NT2/D1 (cell line): ENCODE results near the gene ARCN1.
"Not testable (repeated sequence)": the region's sequence is repeated elsewhere in the genome, so short reads cannot be mapped to it uniquely, and the experiment has no call there.

ENCODE experiments used
- YY1 ChIP-seq: IDR thresholded peaks from 2 replicates; pipeline ENCODE4 v1.6.1; 2011; ENCODE audit not compliant: insufficient read length, insufficient read depth
- ZNF274 ChIP-seq: IDR thresholded peaks from 2 replicates; pipeline ENCODE4 v1.6.1; 2011; ENCODE audit warnings: mild to moderate bottlenecking, low read depth, low read length

DNA sequence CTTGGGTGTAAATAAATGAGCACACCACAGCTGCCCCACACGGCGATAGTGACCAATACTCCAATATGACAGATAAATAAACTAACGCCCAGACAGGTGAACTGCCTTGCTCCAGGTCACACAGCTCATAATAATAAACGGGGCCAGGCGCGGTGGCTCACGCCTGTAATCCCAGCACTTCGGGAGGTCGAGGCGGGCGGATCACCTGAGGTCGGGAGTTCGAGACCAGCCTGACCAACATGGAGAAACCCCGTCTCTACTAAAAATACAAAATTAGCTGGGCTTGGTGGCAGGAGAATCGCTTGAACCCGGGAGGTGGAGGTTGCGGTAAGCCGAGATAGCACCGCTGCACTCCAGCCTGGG lies 39.2 kb downstream of the ARCN1 start:
- TF ChIP-seq ZNF274, YY1: not testable (repeated sequence)
